Activated CD8-positive, alpha-beta memory T cell treated with anti-CD3 and anti-CD28 coated beads, Interleukin-2, amount 50 U/mL, for 1 hour (primary cell): ENCODE results near the gene MRO.
A peak's percentile ranks its signal among the peaks of the same experiment; 100 is the strongest.
"Not testable (repeated sequence)": the region's sequence is repeated elsewhere in the genome, so short reads cannot be mapped to it uniquely, and the experiment has no call there.

Experiments
- DNase-seq: peaks from one replicate; pipeline ENCODE4 v3.0.0-alpha.2; 2020; ENCODE audit errors: extremely low read depth

Gene MRO

GRCh38 chr18:50819728-50820378, at the start of gene MRO:
Gene MRO, minus strand, starts transcription at chr18:50820016. Its CDS starts 10,616 bp downstream, at chr18:50809400.
- peak; percentile 43 for DNase-seq

DNA sequence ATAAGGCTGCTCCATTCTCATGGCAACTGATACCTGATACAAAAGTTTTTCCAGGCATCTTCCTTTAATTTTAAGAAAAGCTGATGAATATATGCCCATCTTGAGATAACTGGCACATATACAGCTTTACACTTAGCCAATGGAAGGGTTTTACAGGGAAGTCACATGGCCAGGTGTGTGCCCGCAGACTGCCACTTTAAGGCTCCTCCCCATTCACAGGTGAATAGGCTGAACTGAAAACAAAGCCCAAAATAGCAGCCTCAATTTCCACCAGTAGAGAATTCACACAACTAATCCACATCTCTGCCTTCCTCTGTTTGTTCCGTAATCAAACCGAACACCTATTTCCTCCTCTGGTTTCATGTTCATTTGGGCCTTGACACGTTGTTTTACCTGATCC, 49.3 kb upstream of the MRO start:
- no peak for DNase-seq

- DNase-seq, result no peak
These were observed 46.9 kb upstream of the MRO start for GRCh38 chr18:50866765-50867164.

- no peak for DNase-seq
These were observed 44.1 kb upstream of the MRO start for GRCh38 chr18:50863840-50864375.

DNA sequence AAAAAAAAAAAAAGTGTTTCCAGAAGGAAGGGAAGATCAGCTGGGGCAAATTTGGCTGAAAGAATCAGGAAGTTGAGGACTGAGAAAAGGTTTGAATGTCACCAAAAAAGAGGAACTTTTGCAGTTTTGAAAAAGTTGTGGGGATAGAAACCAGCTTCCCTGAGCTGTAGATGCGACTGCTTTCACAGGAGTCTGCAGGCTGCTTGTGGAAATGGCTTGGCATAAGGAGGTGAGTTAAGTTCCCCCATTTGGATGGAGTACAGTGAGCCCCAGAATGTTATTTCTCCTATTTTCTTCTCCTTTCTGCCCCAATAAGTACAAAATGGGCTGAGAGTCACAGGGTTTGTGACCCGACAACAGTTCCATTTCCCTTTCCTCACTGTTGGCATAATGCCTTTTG, 42.6 kb upstream of the MRO start:
- no peak for DNase-seq

GRCh38 chr18:50861617-50862016, 41.8 kb upstream of the MRO start:
- DNase-seq, result no peak

- no peak for DNase-seq
These were observed 40.2 kb upstream of the MRO start for GRCh38 chr18:50859793-50860555.

DNA sequence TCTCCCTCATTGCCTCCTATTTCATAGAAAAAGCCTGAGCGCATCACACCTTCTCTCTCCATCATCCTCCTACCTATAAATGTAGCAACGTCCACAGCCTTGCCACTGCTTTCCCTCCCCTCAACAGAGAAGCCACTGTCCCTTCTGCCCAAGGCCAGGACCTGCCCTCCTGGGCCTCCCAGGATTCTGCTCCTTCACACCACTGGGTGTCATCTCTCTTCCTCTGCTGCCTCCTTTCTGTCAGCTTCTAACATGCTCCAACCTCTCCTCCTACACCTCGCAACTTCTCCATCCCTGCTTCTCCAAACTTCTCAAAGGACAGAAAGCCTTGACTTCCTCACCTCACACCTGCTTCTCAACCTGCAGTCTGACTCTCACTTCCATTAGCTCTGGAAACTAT, 37.9 kb upstream of the MRO start:
- no peak for DNase-seq

- DNase-seq, result not testable (repeated sequence)
These were observed 37.4 kb upstream of the MRO start for GRCh38 chr18:50857166-50857565.

DNA sequence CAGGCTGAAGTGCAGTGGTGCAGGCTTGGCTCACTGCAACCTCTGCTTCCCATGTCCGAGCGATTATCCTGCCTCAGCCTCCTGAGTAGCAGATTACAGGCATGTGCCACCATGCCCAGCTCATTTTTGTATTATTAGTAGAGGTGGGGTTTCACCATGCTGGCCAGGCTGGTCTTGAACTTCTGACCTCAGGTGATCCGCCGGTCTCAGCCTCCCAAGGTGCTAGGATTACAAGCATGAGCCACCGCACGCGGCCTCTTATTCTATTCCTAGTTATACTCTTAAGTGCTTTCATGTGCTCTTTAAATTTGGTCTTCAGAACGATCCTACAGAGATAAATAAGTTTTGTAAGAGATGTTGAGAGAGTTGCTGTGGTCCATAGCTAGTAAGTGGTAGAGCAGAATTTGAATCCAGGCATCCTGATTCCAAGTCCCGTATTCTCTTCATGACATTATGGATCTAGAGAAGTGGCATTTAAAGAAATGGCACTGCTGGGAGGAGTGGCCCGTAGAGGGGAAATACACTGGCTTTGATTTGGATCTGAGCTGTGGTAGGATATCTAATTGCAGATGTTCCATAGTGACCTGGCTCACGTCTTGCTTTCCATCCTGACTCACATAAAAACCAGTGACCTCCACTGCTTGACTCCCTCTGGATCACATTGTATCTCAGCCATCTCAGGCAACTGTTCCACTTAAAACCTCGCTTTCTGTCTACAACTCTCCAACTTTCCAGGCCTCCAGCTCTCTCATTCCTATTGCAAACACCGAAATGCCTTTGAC, 36.4 kb upstream of the MRO start:
- no peak for DNase-seq

DNA sequence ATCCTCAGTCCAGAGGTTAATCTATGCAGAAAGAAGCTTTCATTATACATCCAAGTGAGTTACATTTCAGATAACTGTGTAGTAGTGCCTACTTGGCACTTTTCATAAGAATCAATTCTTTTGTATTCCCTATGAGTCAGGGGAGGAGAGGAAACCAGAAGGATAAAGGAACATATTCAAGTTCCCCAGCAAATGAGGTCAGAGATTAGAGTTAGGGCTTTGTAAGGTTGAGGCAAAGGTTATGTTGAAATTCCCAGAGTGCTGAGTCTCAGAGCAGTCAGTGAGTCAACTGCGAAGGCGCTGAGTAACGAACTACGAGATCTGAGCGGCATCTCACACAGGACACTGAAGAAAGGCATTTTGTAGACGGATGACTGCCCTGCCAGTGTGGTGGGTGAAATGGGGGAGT, 34.1 kb upstream of the MRO start:
- DNase-seq, result no peak

- no peak for DNase-seq
These were observed 30.7 kb upstream of the MRO start for GRCh38 chr18:50850307-50851065.

- no peak for DNase-seq
These were observed 29.6 kb upstream of the MRO start for GRCh38 chr18:50849419-50849821.

- no peak for DNase-seq
These were observed 29.2 kb upstream of the MRO start for GRCh38 chr18:50848991-50849390.

GRCh38 chr18:50848061-50848551, 28.3 kb upstream of the MRO start:
- DNase-seq, result no peak

DNA sequence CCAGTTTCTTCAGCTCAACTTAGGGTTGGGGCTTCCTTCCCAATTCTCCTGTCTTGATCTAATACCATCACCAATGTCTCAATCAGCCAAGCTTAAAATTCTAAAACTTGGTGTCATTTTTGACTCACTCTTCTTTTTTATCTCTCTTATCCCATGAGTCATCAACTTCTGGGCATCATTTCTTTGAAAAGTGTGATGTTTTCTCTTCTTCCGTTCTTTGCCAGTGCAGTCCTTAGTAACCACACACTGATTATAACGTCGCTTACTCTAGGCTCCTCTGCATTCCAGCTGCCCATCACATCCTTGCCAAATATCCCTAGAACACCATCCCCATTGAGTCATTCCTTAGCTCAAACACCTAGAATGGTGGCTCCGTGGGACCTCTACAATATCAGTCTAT, 27.4 kb upstream of the MRO start:
- DNase-seq, result no peak

DNA sequence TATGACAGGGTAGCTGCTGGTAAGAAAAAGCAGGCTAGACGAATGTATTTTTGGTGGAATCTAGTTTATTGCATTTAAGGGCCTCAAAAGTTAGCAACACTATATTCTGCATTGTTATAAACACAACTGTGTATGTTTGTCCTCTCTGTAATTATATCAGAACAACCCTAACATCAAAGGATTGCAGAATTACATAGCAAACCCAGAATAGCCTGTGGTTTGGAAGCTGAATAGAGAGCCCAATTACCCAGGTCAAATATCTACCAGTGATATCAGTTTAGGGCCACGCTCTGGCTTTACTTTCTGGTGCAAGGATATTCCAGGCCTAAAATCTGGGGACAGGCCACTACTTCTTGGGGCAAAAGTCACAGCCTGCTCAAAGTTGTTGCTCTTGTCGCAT, 25.1 kb upstream of the MRO start:
- no peak for DNase-seq

DNA sequence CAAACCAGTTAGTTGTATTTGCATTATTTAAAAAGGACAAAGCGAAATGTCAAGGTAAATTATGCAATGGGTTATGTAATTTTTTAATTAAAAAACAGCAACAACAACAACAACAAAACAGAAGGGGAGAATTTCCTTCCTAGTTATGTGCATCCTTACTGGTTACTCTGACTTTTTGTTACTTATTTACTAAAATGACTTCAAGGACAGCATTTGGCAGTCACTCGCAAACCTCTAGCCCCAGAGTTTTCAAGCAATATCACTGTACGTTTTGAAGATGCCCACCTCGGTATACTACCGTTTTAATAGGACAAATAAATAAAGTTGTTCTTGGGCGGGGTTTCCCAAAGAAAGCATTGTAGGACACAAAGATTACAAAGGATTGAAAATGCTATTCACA, 24.7 kb upstream of the MRO start:
- no peak for DNase-seq

DNA sequence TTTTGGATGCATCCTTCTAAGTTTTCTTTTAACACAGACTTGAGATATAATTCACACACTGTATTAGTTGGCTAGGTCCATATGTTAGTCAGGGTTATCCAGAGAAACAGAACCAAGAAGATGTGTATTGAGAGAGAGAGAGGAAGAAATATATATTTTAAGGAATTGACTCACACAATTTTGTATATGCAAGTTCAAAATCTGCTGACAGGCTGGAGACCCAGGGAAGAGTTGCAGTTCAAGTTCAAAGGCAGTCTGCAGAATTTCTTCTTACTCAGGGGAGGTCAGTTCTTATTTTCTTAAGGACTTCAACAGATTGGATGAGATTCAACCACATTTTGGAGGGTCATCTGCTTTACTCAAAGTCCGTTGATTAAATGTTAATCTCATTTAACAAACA, 23.0 kb upstream of the MRO start:
- no peak for DNase-seq

- no peak for DNase-seq
These were observed 20.2 kb upstream of the MRO start for GRCh38 chr18:50839996-50840395.

- no peak for DNase-seq
These were observed 19.5 kb upstream of the MRO start for GRCh38 chr18:50839341-50839740.

DNA sequence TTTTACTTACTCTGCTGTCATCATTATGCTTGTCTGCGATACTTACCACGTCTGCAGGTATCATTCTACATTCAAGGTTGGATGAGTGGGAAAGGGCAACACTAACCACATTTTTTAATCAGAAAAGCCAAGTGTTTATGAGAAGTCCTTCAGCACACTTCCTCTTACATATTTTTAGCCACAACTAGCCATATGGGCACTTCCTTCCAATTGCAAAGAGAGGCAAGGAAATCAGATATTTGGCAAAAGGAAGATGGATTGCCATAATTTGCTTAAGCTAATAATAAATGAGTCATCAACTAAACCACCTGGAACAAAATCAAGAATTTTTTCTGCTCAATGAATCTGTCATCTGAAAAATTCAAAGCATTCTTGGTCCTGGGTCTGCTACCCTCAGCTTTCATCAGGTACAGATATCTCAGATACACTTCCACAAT, 16.7 kb upstream of the MRO start:
- DNase-seq, result no peak
